ENCODE results near the gene TGM2. TPM values are rescaled to one million over a fixed set of nuclear protein-coding genes. Genes with fewer than 3 reads are reported as not detected.

TGM2 gene
- total and polyA plus RNA-seq, 9 of the 15 experiments (the other 6 are each of a cell fraction or from before 2014, with no cell fraction given): 5.5 to 78.5 (median 37.6) TPM

GRCh38 chr20:38078084-38078483 lies 87.0 kb downstream of the TGM2 start (continued):
- TF ChIP-seq XRCC4 (IDR thresholded peaks at IDR 0.05; ENCODE audit: extremely low read depth, insufficient read depth, insufficient read length) (no peak), KLF13 (tag; IDR thresholded peaks at IDR 0.05; ENCODE audit: borderline replicate concordance, low read depth) (no peak), ZNF121 (CRISPR knock-in tag; conservative IDR thresholded peaks at IDR 0.05) (no peak), E2F5 (CRISPR knock-in tag; IDR thresholded peaks at IDR 0.05) (no peak), ZKSCAN8 (CRISPR knock-in tag; IDR thresholded peaks at IDR 0.05) (no peak), TFAM (CRISPR knock-in tag; conservative IDR thresholded peaks at IDR 0.05) (no peak), GATA2 (CRISPR knock-in tag; IDR thresholded peaks at IDR 0.05) (no peak), ZNF551 (CRISPR knock-in tag; IDR thresholded peaks at IDR 0.05) (no peak)
- TF ChIP-seq, protein P1, sequence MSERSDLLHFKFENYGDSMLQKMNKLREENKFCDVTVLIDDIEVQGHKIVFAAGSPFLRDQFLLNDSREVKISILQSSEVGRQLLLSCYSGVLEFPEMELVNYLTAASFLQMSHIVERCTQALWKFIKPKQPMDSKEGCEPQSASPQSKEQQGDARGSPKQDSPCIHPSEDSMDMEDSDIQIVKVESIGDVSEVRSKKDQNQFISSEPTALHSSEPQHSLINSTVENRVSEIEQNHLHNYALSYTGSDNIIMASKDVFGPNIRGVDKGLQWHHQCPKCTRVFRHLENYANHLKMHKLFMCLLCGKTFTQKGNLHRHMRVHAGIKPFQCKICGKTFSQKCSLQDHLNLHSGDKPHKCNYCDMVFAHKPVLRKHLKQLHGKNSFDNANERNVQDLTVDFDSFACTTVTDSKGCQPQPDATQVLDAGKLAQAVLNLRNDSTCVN (CRISPR knock-in tag; IDR thresholded peaks at IDR 0.05): no peak

Small RNAs within 50 kb of the gene (small RNA-seq; reads per million reads assigned to genes)
- not detected for gene RN7SL237P

Other genes with a start within 250 kb of the TGM2 start
- 27.5 and 35.0 TPM in 2 replicates for gene TTI1, start 131.8 kb downstream of the TGM2 start, total RNA-seq (2014; rRNA removed)
- gene TTI1, start 131.8 kb downstream of the TGM2 start, total RNA-seq (2014; rRNA removed; fragmentation: Illumina TruSeq; extraction: Trizol): 47.8 and 48.8 TPM in 2 replicates
- gene TTI1, start 131.8 kb downstream of the TGM2 start, total RNA-seq (2015; rRNA removed; fragmentation: Illumina TruSeq; extraction: Trizol): 38.1 and 39.4 TPM in 2 replicates
- 44.5 and 45.8 TPM in 2 replicates for gene TTI1, start 131.8 kb downstream of the TGM2 start, total RNA-seq (2021)
- gene TTI1, start 131.8 kb downstream of the TGM2 start, polyA plus RNA-seq (2011; rRNA removed): 47.2 and 55.1 TPM in 2 replicates
- gene TTI1, start 131.8 kb downstream of the TGM2 start, polyA plus RNA-seq (2014; fragmentation: Illumina TruSeq; extraction: Trizol): 43.1 and 47.5 TPM in 2 replicates
- 10 to 100 TPM in 1 of 2 experiments, 1 to 10 TPM in 1; 9.8 to 23.5 TPM for gene TTI1, start 131.8 kb downstream of the TGM2 start, polyA plus RNA-seq (2014; fragmentation: Nextera tagmentation; extraction: Ambion mirVana)
- 29.4 and 33.7 TPM in 2 replicates for gene TTI1, start 131.8 kb downstream of the TGM2 start, polyA plus RNA-seq (2014; rRNA removed)
- gene RPRD1B, start 131.5 kb downstream of the TGM2 start, total RNA-seq (2014; rRNA removed): 24.4 and 28.0 TPM in 2 replicates
- gene RPRD1B, start 131.5 kb downstream of the TGM2 start, total RNA-seq (2014; rRNA removed; fragmentation: Illumina TruSeq; extraction: Trizol): 21.8 and 24.4 TPM in 2 replicates
- gene RPRD1B, start 131.5 kb downstream of the TGM2 start, total RNA-seq (2015; rRNA removed; fragmentation: Illumina TruSeq; extraction: Trizol): 23.0 and 24.2 TPM in 2 replicates
- gene RPRD1B, start 131.5 kb downstream of the TGM2 start, total RNA-seq (2021): 34.8 and 36.9 TPM in 2 replicates
- 29.5 and 39.2 TPM in 2 replicates for gene RPRD1B, start 131.5 kb downstream of the TGM2 start, polyA plus RNA-seq (2011; rRNA removed)
- gene RPRD1B, start 131.5 kb downstream of the TGM2 start, polyA plus RNA-seq (2014; fragmentation: Illumina TruSeq; extraction: Trizol): 30.5 and 43.0 TPM in 2 replicates
- gene RPRD1B, start 131.5 kb downstream of the TGM2 start, polyA plus RNA-seq (2014; fragmentation: Nextera tagmentation; extraction: Ambion mirVana): 1 to 10 TPM; 5.5 to 8.2 TPM
- gene RPRD1B, start 131.5 kb downstream of the TGM2 start, polyA plus RNA-seq (2014; rRNA removed): 30.4 and 35.4 TPM in 2 replicates
- gene KIAA1755, start 95.5 kb upstream of the TGM2 start, total RNA-seq (2014; rRNA removed): not detected in 2 replicates
- gene KIAA1755, start 95.5 kb upstream of the TGM2 start, total RNA-seq (2014; rRNA removed; fragmentation: Illumina TruSeq; extraction: Trizol): not detected in 2 replicates
- gene KIAA1755, start 95.5 kb upstream of the TGM2 start, total RNA-seq (2015; rRNA removed; fragmentation: Illumina TruSeq; extraction: Trizol): not detected in 2 replicates
- gene KIAA1755, start 95.5 kb upstream of the TGM2 start, total RNA-seq (2021): not detected in 2 replicates
- gene KIAA1755, start 95.5 kb upstream of the TGM2 start, polyA plus RNA-seq (2011; rRNA removed): not detected in 2 replicates
- not detected in 2 replicates for gene KIAA1755, start 95.5 kb upstream of the TGM2 start, polyA plus RNA-seq (2014; fragmentation: Illumina TruSeq; extraction: Trizol)
- gene KIAA1755, start 95.5 kb upstream of the TGM2 start, polyA plus RNA-seq (2014; fragmentation: Nextera tagmentation; extraction: Ambion mirVana): not detected
- 0.12 TPM in 1 of 2 replicates, not detected in the other for gene KIAA1755, start 95.5 kb upstream of the TGM2 start, polyA plus RNA-seq (2014; rRNA removed)
- gene BPI, start 138.9 kb upstream of the TGM2 start, total RNA-seq (2014; rRNA removed): not detected in 2 replicates
- not detected in 2 replicates for gene BPI, start 138.9 kb upstream of the TGM2 start, total RNA-seq (2014; rRNA removed; fragmentation: Illumina TruSeq; extraction: Trizol)
- not detected in 2 replicates for gene BPI, start 138.9 kb upstream of the TGM2 start, total RNA-seq (2015; rRNA removed; fragmentation: Illumina TruSeq; extraction: Trizol)
- not detected in 2 replicates for gene BPI, start 138.9 kb upstream of the TGM2 start, total RNA-seq (2021)
- gene BPI, start 138.9 kb upstream of the TGM2 start, polyA plus RNA-seq (2011; rRNA removed): not detected in 2 replicates
- gene BPI, start 138.9 kb upstream of the TGM2 start, polyA plus RNA-seq (2014; fragmentation: Illumina TruSeq; extraction: Trizol): not detected in 2 replicates
- gene BPI, start 138.9 kb upstream of the TGM2 start, polyA plus RNA-seq (2014; fragmentation: Nextera tagmentation; extraction: Ambion mirVana): not detected
- gene BPI, start 138.9 kb upstream of the TGM2 start, polyA plus RNA-seq (2014; rRNA removed): not detected in 2 replicates
- gene LBP, start 181.2 kb upstream of the TGM2 start, total RNA-seq (2014; rRNA removed): 0.08 TPM in 1 of 2 replicates, not detected in the other
- not detected in 2 replicates for gene LBP, start 181.2 kb upstream of the TGM2 start, total RNA-seq (2014; rRNA removed; fragmentation: Illumina TruSeq; extraction: Trizol)
- 0.07 and 0.11 TPM in 2 replicates for gene LBP, start 181.2 kb upstream of the TGM2 start, total RNA-seq (2015; rRNA removed; fragmentation: Illumina TruSeq; extraction: Trizol)
- 0.11 and 0.31 TPM in 2 replicates for gene LBP, start 181.2 kb upstream of the TGM2 start, total RNA-seq (2021)
- gene LBP, start 181.2 kb upstream of the TGM2 start, polyA plus RNA-seq (2011; rRNA removed): 0.10 TPM in 1 of 2 replicates, not detected in the other
- 0.15 TPM in 1 of 2 replicates, not detected in the other for gene LBP, start 181.2 kb upstream of the TGM2 start, polyA plus RNA-seq (2014; fragmentation: Illumina TruSeq; extraction: Trizol)
- gene LBP, start 181.2 kb upstream of the TGM2 start, polyA plus RNA-seq (2014; fragmentation: Nextera tagmentation; extraction: Ambion mirVana): under 1 TPM; 0.06 to 0.07 TPM
- gene LBP, start 181.2 kb upstream of the TGM2 start, polyA plus RNA-seq (2014; rRNA removed): not detected in 2 replicates